Measurements from ENCODE around the gene VPS13A.
"Not testable (repeated sequence)": the region's sequence is repeated elsewhere in the genome, so short reads cannot be mapped to it uniquely, and the experiment has no call there.

VPS13A gene

DNA sequence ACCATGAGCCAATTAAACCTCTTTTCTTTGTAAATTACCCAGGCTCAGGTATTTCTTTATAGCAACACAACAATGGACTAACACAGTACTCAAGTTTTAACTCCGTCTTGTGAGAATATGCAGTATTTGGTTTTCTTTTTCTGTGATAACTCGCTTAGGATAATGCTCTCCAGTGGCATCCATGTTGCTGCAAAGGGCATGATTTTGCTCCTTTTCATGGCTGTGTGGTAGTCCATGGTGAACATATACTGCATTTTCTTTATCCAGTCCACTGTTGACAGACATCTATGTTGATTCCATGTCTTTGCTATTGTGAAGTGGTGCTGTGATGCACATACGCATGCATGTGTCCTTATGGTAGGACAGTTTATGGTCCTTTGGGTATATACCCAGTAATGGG, 10.9 kb downstream of the VPS13A start:
- no peak for DNase-seq

DNA sequence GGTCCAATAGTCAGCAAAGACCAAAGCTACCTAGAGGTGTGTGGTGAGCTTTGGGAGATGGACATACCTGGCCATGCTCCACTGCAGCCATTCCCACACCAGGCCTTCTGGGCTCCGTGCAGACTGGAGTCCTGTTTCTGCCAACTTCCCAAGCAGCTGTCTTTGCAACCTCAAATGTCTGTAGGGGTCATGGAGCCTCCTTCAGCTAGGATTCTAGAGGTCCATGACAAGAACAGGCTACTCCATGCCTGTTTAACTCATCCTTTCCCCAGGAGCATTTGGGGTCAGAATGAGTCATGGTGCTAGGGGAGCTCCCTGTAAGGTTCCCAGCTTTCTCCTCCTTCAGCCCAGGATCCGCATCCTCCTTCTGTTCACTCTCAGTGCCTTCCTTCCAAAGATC, 17.1 kb downstream of the VPS13A start:
- no peak for DNase-seq

DNA sequence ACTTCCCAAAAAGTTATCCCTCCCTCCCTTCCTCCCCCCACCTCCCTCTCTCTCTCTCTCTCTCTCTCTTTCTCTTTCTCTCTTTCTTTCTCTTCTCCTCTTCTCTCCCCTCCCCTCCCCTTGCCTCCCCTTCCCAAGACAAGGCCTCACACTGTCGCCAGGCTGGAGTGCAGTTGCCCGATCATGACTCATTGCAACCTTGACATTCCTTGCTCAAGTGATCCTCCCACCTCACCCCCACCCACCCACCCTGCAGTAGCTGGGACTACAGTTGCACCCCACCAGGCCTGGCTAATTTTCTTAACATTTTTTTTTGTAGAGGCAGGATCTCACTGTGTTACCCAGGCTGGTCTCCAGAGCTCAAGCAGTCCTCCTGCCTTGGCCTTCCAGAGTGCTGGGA, 32.8 kb downstream of the VPS13A start:
- no peak for DNase-seq

DNA sequence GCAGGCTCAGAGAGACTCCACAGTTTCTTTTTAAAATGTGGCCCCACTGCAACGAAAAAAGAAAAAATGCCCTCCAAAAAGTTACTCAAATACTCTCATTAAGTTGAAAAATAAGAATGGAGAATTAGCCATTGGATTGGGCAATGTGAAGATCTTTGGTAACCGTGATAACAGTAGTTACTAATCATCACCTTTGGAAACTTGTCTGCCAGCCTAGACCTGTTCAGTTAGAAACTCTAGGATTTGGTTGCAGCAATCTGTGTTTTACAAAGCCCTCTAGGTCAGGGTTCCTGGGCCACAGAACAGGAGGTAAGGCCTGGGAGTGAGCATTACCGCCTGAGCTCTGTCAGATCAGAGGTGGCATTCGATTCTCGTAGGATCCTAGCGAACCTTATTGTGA, 34.2 kb downstream of the VPS13A start:
- DNase-seq, result no peak

DNA sequence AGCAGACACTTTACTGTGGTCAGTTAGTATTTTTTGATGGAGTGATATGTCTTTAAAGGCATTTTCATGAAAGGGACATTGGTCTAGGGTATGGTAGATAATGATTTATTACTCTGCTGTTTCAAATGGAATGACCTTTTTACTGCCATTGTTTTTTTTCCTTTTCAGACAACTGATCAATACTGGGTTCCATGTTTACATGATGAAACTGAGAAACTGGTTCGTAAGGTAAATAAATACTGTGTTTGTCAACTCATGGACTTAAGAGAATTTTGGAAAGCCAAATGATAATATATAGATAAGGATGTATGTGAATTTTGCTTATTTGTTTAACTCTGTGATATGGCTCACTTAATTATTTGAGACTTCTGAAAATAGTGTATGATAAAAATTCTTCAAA, 35.5 kb downstream of the VPS13A start:
- no peak for DNase-seq

DNA sequence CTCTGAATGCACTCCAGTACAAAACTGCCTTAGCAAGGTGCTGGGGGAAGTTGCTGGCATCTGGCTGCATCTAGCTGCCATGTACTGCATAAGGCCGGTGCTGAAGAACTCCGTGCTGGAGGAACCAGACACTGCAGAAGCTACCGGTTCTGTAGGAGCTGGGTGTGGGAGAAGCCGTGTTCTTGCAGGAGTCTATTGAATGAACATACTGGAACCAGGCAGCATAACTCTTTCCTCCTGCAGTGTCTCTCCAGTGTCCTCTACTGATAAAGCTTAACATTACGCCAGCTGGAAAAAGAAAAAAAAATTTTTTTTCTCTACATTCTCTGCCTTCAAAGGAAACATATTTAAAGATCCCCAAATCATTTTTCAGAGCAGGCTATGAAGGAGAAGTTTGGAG, 38.5 kb downstream of the VPS13A start:
- no peak for DNase-seq

DNA sequence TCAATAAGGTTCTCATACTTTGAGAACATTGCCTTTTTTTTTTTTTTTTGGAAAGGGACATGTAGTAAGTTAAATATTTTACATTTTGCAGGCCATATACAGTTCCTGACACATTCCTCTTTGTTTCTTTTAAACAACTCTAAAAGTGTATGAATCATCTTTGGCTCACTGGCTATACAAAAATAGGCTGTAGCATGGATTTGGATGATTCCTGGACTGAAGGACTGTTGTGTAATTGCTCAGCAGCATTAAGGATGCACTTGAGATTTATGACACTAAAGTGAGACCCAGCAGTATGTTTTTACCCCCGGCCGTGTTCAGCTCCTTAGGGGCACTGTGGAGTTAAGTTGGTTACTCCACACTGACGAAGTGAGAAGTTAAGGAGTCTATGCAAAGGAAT, 41.3 kb downstream of the VPS13A start:
- DNase-seq, result no peak

DNA sequence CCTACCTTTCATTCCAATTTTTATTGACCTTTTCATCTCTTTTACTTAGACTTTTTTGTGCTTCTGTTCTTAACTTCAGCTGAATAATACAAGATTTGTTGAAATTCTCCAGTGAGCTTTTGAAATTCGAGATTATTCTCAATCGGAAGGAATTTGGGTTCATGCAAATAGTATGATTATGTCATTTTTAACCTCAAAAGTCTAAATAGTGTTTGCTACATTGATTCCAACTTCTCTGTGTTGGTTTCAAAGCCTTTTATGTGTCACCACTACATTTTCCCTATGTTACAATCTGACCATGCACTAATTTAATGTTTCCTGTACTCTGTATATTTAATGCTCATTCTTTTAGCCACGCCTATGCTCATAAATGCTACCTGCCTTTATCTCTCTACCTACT, 44.1 kb downstream of the VPS13A start:
- no peak for DNase-seq

DNA sequence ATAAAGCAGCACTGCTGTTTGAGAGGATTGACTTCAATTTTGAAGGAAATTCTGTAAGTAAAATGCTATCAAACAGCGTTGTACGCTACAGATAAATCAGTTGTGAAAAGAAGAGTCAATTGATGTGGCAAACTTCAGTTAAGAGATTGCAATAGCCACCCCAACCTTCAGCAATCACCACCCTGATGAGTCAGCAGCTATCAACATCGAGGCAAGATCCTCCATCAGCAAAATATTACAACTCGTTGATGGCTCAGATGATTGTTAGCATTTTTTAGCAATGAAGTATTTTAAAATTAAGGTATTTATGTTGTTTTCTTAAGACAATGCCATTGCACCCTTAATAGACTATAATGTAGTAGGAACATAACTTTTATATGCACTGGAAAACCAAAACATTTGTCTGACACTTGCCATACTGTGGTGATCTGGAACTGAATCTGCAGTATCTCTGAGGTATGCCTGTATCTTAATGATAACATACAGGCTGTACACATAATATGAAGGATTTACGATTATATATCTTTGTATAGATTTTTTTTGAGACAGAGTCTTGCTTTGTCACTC, 47.5 kb downstream of the VPS13A start:
- DNase-seq, result no peak

DNA sequence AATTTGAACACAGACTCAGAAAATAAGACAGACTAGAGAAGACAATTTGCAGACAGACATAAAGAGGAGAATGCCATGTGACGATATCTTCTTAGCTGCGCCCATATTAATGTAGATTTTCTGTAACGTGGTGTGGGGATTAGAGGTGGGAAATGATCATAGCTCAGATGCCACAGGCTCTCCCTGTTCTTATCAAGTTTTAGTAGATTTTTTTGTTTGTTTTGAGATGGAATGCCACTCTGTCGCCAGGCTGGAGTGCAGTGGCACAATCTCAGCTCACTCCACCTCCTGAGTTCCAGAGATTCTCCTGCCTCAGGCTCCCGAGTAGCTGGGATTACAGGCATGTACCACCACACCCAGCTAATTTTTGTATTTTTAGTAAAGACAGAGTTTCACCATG, 59.4 kb downstream of the VPS13A start:
- DNase-seq, result no peak

DNA sequence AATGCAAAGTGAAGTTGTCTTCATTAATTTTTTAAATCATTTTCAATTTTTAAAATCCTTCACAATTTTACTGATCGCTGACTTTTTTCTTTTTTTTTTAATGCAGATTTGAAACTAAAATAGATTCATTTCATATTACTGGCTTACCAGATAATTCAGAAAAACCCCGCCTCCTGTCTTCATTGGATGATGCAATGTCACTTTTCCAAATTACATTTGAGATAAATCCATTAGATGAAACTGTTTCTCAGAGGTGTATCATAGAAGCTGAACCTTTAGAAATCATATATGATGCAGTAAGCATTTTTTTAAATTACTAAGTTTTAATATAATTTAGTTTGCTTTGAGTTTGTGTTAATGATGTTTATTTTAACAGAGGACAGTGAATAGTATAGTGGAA, 60.6 kb downstream of the VPS13A start:
- DNase-seq, result no peak

DNA sequence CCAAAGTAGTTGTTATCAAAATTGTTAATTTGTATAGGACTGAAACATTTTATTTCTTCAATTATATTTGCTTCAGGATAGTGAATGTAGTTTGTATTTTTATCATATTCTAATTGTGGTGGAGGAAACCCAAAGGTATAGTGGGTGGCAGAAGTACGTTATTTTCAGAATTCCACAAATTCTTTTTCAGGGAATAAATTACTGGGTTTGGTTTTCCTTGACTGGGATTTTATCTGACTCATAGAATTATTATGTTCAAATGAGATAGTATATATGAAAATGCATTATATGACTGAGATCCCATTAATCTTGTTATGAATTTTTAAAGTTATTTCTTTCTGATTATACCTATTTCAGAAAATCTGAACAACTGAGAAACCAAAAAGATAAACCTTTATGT, 73.7 kb downstream of the VPS13A start:
- no peak for DNase-seq

DNA sequence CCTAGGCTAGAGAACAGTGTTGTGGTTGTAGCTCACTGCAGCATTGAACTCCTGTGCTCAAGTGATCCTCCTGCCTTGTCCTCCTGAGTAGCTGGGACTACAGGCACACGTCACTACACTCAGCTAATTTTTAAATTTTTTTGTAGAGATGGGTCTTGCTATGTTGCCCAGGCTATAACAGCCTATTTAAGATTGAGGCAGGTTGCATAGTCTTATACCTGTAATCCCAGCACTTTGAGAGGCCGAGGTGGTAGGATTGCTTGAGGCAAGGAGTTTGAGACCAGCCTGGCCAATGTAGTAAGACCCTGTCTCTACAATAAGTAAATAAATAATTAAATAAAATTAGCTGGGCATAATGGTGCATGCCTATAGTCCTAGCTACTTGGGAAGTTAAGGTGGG, 79.9 kb downstream of the VPS13A start:
- no peak for DNase-seq

DNA sequence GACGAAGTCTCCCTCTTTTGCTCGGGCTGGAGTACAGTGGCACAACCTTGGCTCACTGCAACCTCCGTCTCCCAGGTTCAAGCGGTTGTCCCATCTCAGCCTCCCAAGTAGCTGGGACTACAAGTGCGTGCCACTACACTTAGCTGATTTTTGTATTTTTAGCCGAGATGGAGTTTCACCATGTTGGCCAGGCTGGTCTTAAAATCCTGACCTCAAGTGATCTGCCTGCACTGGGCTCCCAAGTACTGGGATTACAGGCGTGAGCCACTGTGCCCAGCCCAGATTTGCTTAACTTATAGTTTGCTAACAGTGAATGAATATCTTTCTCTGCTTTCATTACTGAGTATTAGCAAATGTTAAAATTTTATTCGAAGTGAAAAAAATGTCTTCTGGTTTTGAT, 84.3 kb downstream of the VPS13A start:
- DNase-seq, result no peak

DNA sequence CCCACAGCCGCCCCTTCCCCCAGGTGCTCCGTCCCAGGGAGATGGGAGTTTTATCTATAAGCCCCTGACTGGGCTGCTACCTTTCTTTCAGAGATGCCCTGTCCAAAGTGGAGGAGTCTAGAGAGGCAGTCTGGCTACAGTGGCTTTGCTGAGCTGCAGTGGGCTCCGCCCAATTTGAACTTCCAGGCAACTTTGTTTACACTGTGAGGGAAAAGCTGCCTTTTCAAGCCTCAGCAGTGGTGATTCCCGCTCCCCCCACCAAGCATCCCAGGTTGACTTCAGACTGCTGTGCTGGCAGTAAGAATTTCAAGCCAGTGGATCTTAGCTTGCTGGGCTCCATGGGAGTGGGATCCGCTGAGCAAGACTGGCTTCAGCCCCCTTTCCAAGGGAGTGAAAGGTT, 90.4 kb downstream of the VPS13A start:
- not testable (repeated sequence) for DNase-seq

DNA sequence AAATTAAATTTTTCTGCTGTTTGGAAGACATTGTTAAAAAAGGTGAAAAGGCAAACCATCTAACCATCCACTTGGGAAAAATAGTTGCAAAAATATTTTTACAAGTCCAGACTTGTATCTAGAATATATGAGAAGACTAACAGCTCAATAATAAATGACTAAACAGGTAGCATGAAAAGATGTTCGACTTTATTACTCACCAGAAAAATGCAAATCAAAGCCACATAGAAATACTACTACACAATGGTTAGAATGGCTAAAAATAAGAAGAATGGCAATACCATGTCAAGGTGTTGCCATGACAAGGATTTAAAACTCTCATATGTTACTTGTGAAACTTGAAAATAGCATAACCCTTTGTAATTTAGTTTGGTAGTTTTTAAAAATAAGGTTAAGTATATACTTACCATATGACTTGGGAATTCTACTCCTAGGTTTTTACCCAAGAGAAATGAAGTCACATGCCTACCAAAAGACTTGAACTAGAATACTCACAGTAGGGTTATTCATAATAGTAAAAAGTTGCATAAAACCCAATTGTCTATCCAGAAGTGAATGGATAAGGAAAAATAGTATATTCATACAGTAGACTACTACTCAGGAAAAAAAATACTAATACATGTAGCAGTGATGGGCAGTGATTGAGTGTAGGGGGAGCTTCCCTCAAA, 93.8 kb downstream of the VPS13A start:
- no peak for DNase-seq

DNA sequence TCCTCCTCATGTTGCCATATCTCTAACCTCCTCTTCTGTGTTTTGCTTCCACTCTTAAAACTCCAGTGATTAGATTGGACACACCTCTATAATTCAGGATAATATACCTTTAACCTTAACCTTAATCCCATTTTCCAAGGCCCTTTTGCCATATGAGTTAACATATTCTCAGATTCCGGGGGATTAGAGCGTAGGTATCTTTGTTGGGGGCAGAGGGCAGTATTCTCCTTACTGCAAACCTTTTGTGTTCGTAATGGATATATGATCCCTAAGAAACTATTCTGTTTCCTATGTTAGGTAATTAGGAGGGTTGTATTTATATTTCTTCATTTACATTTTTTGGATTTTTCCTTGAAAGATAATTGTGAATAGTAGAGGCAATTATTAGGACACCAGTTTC, 99.5 kb downstream of the VPS13A start:
- no peak for DNase-seq

DNA sequence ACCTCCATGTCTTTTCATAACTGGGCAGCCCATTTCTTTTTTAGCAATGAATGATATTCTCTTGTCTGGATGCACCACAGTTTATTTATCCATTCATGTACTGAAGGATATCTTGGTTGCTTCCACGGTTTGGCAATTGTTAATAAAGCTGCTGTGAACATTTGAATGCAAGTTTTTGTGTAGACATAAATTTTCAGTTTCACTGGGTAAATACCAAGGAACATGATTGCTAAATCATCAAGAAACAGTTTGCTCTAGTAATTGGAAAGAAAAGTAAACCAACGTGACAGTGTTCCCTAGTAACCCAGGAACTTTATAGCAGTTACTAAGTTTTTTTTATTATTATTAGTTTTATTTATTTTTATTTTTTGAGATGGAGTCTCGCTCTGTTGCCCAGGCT, 100.4 kb downstream of the VPS13A start:
- DNase-seq, result no peak

DNA sequence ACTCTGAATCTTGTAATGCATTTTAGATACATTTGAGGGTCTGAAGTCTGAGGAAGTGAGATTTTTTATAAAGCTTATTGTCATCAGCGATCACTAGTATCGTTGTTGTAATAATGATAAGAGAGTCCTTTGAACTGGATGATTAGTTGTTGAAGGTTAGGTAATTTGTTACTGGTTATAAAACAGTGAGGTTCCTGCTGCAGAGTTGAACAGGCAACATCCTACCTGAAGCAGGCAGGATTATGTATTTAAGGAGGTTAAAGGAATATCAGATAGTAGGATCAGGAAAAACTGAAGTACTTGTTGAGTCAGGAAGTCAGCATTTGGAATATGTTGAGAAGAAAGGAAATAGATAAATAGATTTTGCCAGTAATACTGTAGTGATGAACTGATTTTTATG, 106.7 kb downstream of the VPS13A start:
- no peak for DNase-seq

DNA sequence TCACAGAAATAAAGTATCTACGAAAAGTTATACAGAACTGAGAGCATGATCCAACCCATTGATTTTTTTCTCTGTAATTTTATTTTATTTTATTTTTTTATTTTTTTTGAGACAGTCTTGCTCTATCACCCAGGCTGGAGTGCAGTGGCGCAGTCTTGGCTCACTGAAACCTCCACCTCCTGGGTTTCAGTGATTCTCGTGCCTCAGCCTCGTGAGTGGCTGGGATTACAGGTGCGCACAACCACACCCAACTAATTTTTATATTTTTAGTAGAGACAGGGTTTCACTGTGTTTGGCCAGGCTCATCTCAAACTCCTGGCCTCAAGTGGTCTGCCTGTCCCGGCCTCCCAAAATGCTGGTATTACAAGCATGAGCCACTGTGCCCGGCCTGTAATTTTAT, 107.3 kb downstream of the VPS13A start:
- no peak for DNase-seq

DNA sequence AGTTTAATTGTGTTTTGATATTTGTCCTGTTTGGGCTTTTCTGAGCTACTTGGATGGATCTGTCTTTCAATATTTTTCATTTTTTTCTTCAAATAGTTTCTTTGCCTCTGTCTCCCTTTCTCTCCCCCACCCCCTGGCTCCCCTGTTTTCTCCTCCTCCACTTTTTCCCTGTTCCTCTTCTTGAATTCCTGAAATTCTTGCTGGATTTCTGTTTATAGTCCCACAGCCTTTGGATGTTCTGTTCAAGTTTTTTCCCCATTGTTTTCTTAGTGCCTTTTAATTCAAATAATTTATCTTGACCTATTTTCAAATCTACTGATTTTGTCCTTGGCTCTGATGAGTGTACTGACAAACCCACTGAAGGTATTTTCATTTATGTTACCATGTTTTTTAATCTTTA, 113.0 kb downstream of the VPS13A start:
- DNase-seq, result no peak

DNA sequence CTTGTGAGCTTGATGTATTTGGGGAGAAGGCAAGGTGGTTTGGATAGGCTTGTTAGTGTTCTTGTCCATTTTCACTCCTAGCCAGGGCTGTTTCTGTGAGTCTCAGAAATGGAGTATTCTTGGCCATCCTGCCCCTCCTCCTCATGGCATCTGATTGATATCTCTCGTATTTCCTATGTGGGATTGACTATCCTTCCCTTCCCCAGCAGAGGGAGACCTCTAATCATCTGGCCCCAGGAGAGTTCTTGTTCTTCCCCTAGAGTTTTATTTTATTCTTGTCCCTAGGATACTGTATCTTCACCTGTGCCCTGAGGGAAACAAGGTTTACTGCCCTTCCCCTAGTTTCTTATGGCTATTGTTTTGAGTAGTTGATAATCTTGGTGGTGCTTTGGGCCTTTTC, 114.4 kb downstream of the VPS13A start:
- DNase-seq, result no peak

DNA sequence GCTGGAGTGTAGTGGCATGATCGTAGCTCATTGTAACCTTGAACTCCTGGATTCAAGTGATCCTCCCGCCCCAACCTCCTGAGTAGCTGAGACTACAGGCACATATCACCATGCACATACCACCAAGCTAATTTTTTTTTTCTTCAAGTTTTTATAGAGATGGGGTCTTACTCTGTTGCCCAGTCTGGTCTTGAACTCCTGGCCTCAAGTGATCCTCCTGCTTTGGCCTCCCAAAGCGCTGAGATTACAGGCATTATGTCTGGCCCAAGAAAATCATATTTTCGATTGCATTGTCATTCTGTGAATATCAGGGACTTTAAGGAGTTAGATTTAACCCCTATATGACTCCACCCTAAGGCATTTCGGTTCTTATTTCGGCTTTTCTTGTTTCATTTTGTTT, 116.6 kb downstream of the VPS13A start:
- no peak for DNase-seq

DNA sequence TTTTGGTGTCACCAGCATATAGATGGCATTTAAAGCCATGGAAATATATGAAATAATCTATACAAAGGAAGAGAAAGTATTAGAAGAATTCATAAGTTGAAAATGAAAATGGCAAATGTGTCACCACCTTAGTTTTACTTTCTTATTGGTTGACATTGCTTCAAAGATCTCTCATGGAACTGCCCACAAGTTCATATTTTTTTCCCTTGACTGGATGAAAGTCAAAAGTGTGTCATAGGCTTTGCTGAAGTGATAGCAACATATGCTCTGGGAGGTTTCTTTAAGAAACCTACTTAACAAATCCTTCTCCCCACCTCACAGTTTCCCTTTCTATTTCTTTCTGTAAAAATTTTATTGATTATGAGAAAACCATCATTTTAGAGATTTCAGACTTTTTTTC, 127.2 kb downstream of the VPS13A start:
- no peak for DNase-seq

DNA sequence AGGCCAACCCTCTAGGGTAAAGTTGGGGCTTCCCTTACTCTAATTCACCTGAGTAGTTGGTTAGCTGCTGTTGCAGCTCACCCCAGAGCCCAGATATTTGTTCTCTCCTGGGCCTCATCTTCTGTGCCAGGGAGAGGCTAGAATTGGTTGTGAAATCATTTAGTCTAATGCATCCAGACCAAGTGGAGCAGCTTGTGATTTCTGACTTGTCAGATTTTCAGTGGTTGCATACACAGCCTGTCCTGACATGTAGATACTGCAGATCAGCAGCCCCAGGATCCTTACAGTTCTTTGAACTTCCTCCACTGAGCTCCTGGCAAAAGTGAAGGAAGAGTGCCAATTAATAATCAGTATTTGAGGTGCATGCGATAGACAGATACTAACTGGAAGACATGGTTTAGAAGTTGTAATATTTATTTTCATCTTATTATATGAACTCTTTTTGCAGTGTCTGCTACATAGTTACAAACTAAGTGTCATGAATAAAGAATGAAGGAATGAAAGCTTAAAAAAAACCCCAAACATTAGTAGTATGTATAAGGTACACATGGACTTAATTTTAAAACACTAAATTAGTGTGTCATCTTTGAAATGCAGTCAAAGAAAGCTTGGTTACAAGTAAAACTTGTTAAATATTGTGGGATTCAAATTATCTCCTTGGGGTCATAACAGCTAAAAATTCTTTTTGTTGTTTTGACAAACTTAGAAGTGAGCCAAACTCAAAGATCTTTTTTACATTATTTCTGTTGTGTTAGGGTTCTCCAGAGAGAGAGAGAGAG, 128.5 kb downstream of the VPS13A start:
- DNase-seq, result no peak
